Measurements from ENCODE around the gene GPR148. TPM values are rescaled to one million over a fixed set of nuclear protein-coding genes. Genes with fewer than 3 reads are reported as not detected.

Gene GPR148
- total RNA-seq, 1 experiment from 2014 or later = not detected

- Histone ChIP-seq H3K4me1 (ENCODE audit: insufficient read depth, low read length) (no peaks in the 10 kb centered on the region), H3T11ph (ENCODE audit: low read length) (no peak overlapping the region), H3K79me2 (ENCODE audit: insufficient read depth, low read length) (no peaks in the 10 kb centered on the region), H4K5ac (ENCODE audit: insufficient read length, low read depth, low read length) (no peak overlapping the region), H3K4me2 (ENCODE audit: insufficient read depth, insufficient read length, low read length) (no peak overlapping the region), H3K79me1 (ENCODE audit: insufficient read depth, low read depth, low read length, poor library complexity, severe bottlenecking) (no peaks in the 10 kb centered on the region), H2AK5ac (ENCODE audit: insufficient read length, low read length) (no peak overlapping the region), H4K20me1 (ENCODE audit: control insufficient read depth, insufficient read depth, insufficient read length) (no peaks in the 10 kb centered on the region), H3K23me2 (ENCODE audit: insufficient read length, low read depth, low read length, poor library complexity, severe bottlenecking) (no peaks in the 10 kb centered on the region), H2BK20ac (ENCODE audit: low read depth, low read length, poor library complexity, severe bottlenecking) (no peak overlapping the region), H3K9me3 (ENCODE audit: control insufficient read depth, low read depth, low read length) (no peaks in the 10 kb centered on the region), H3K14ac (ENCODE audit: insufficient read depth, low read length) (no peak overlapping the region), H2BK120ac (ENCODE audit: low read depth, low read length, poor library complexity, severe bottlenecking) (no peak overlapping the region), H3K9ac (ENCODE audit: extremely low read depth, insufficient read length, low read length) (no peak overlapping the region), H3K27ac (ENCODE audit: insufficient read length, low read depth, low read length) (no peak overlapping the region), H3K56ac (ENCODE audit: insufficient read length, low read depth, low read length) (no peak overlapping the region), H3K27me3 (ENCODE audit: insufficient read depth, low read length) (no peaks in the 10 kb centered on the region), H4K91ac (ENCODE audit: insufficient read length, low read depth, low read length) (no peak overlapping the region), H3K23ac (ENCODE audit: insufficient read length, low read depth, low read length) (no peak overlapping the region), H4K8ac (replicated peaks; ENCODE audit: insufficient read length, low read depth, low read length) (no peak overlapping the region), H2AFZ (ENCODE audit: low read length) (no peak overlapping the region), H2BK5ac (ENCODE audit: insufficient read length, low read length) (no peak overlapping the region), H3K18ac (ENCODE audit: insufficient read length, low read depth, low read length) (no peak overlapping the region), H3K4ac (ENCODE audit: low read depth, low read length) (no peak overlapping the region), H2BK15ac (ENCODE audit: low read depth, low read length) (no peak overlapping the region), H2BK12ac (ENCODE audit: insufficient read length, low read depth, low read length) (no peak overlapping the region)
- peaks cover 16% of the 10 kb centered on the region for H3K27me3 Mint-ChIP-seq (ENCODE audit: low read depth)
- H3K27ac Mint-ChIP-seq = no peak overlapping the region; a peak in 1 of 7 replicates
- WGBS (ENCODE audit: extremely low coverage, insufficient read length, low lambda C conversion rate) = no CpG with 5 or more reads among the region's 8 CpGs
- DNase-seq = no peak
- H3K36me3 Mint-ChIP-seq (ENCODE audit: insufficient read depth in 1 of 3, low read depth in 3 of 3) = no peaks in the 10 kb centered on the region; a peak in 1 of 7 replicates
- no peaks in the 10 kb centered on the region for H3K4me1 Mint-ChIP-seq
- peaks cover 6 to 14% of the 10 kb centered on the region in 2 experiments; a peak in 4 of 5 replicates for H3K9me3 Mint-ChIP-seq
- TF ChIP-seq CTCF (conservative IDR thresholded peaks at IDR 0.05) = no peak
- H3K4me3 Mint-ChIP-seq = no peak overlapping the region
These were observed 8.8 kb upstream of the GPR148 start for GRCh38 chr2:130720036-130720435.

All from H9 (cell line).